Nephron (organoid): ENCODE data around the gene NINL.
"Not testable (repeated sequence)": the region's sequence is repeated elsewhere in the genome, so short reads cannot be mapped to it uniquely, and the experiment has no call there.

ENCODE experiments used
- H3K27ac Mint-ChIP-seq, 3 experiments: 2 replicates each; pipeline ENCODE4 v1.8.0; 2020; ENCODE audit warnings: mixed read lengths in 3 of 3, mild to moderate bottlenecking in 2 of 3, moderate library complexity in 1 of 3
- H3K27me3 Mint-ChIP-seq: 2 replicates; pipeline ENCODE4 v1.8.0; 2021; ENCODE audit warnings: low read depth, mild to moderate bottlenecking, moderate library complexity, mixed read lengths
- H3K36me3 Mint-ChIP-seq: 2 replicates; pipeline ENCODE4 v1.8.0; 2020; ENCODE audit warnings: low read depth, mixed read lengths
- H3K4me1 Mint-ChIP-seq: 2 replicates; pipeline ENCODE4 v1.8.0; 2020; ENCODE audit warnings: mixed read lengths
- H3K4me3 Mint-ChIP-seq, 3 experiments: 2 replicates each; pipeline ENCODE4 v1.8.0; 2020; ENCODE audit warnings: mild to moderate bottlenecking in 3 of 3, mixed read lengths in 3 of 3, moderate library complexity in 2 of 3
- H3K9me3 Mint-ChIP-seq: 2 replicates; pipeline ENCODE4 v1.8.0; 2020; ENCODE audit warnings: mixed read lengths
- CTCF ChIP-seq, 3 experiments: fragments of 200-600 bp; sonication (generic); IDR thresholded peaks; one replicate each; pipeline ENCODE4 v1.5.0; 2021; ENCODE audit warnings: antibody characterized with exemption in 3 of 3; ENCODE audit not compliant: unreplicated experiment in 3 of 3

NINL gene

GRCh38 chr20:25608774-25609173 is 23.4 kb upstream of the NINL start:
- Mint-ChIP-seq H3K9me3 (no peaks in the 10 kb centered on the region), H3K27ac (no peak overlapping the region), H3K27me3 (no peaks in the 10 kb centered on the region), H3K4me3 (no peak overlapping the region), H3K36me3 (peaks cover 9% of the 10 kb centered on the region), H3K4me1 (peaks cover 7% of the 10 kb centered on the region)
- no peak for TF ChIP-seq CTCF (IDR thresholded peaks at IDR 0.05; ENCODE audit: unreplicated experiment in 3 of 3)

GRCh38 chr20:25606094-25606695 is 20.9 kb upstream of the NINL start:
- Mint-ChIP-seq H3K27me3 (no peaks in the 10 kb centered on the region), H3K36me3 (no peaks in the 10 kb centered on the region), H3K4me1 (peaks cover 7% of the 10 kb centered on the region), H3K27ac (no peak overlapping the region), H3K9me3 (no peaks in the 10 kb centered on the region), H3K4me3 (no peak overlapping the region)
- TF ChIP-seq CTCF (IDR thresholded peaks at IDR 0.05; ENCODE audit: unreplicated experiment in 3 of 3): no peak

GRCh38 chr20:25605148-25605547 is 19.8 kb upstream of the NINL start:
- H3K27me3 Mint-ChIP-seq: no peaks in the 10 kb centered on the region
- H3K4me1 Mint-ChIP-seq: peaks cover 7% of the 10 kb centered on the region
- H3K9me3 Mint-ChIP-seq: no peaks in the 10 kb centered on the region
- H3K27ac Mint-ChIP-seq: no peak overlapping the region
- H3K36me3 Mint-ChIP-seq: no peaks in the 10 kb centered on the region
- TF ChIP-seq CTCF (IDR thresholded peaks at IDR 0.05; ENCODE audit: unreplicated experiment in 3 of 3): no peak
- no peak overlapping the region for H3K4me3 Mint-ChIP-seq

GRCh38 chr20:25604611-25605010 is 19.3 kb upstream of the NINL start:
- Mint-ChIP-seq H3K27me3 (no peaks in the 10 kb centered on the region), H3K9me3 (no peaks in the 10 kb centered on the region), H3K36me3 (no peaks in the 10 kb centered on the region), H3K4me1 (peaks cover 7% of the 10 kb centered on the region), H3K4me3 (no peak overlapping the region), H3K27ac (no peak overlapping the region)
- TF ChIP-seq CTCF (IDR thresholded peaks at IDR 0.05; ENCODE audit: unreplicated experiment in 3 of 3): no peak

GRCh38 chr20:25602914-25603309 is 17.6 kb upstream of the NINL start:
- not testable (repeated sequence) for H3K27me3 Mint-ChIP-seq, H3K4me3 Mint-ChIP-seq, H3K27ac Mint-ChIP-seq

GRCh38 chr20:25602191-25602913 is 17.0 kb upstream of the NINL start:
- H3K9me3 Mint-ChIP-seq, H3K4me1 Mint-ChIP-seq, H3K27me3 Mint-ChIP-seq, H3K36me3 Mint-ChIP-seq, H3K27ac Mint-ChIP-seq, H3K4me3 Mint-ChIP-seq: not testable (repeated sequence)

More at GRCh38 chr20:25602914-25603309, 17.6 kb upstream of the NINL start:
- H3K9me3 Mint-ChIP-seq, H3K4me1 Mint-ChIP-seq, H3K36me3 Mint-ChIP-seq: not testable (repeated sequence)

- no peak overlapping the region for H3K27ac Mint-ChIP-seq
Measured at GRCh38 chr20:25601659-25602058, 16.3 kb upstream of the NINL start.

More at GRCh38 chr20:25601659-25602058, 16.3 kb upstream of the NINL start:
- no peaks in the 10 kb centered on the region for H3K27me3 Mint-ChIP-seq
- H3K36me3 Mint-ChIP-seq: no peaks in the 10 kb centered on the region
- H3K4me1 Mint-ChIP-seq: peaks cover 7% of the 10 kb centered on the region
- no peak for TF ChIP-seq CTCF (IDR thresholded peaks at IDR 0.05; ENCODE audit: unreplicated experiment in 3 of 3)
- H3K4me3 Mint-ChIP-seq: no peak overlapping the region
- H3K9me3 Mint-ChIP-seq: no peaks in the 10 kb centered on the region
